ENCODE measurements around the gene ITSN1.
"Not testable (repeated sequence)": the region's sequence is repeated elsewhere in the genome, so short reads cannot be mapped to it uniquely, and the experiment has no call there.

ITSN1 gene

DNA sequence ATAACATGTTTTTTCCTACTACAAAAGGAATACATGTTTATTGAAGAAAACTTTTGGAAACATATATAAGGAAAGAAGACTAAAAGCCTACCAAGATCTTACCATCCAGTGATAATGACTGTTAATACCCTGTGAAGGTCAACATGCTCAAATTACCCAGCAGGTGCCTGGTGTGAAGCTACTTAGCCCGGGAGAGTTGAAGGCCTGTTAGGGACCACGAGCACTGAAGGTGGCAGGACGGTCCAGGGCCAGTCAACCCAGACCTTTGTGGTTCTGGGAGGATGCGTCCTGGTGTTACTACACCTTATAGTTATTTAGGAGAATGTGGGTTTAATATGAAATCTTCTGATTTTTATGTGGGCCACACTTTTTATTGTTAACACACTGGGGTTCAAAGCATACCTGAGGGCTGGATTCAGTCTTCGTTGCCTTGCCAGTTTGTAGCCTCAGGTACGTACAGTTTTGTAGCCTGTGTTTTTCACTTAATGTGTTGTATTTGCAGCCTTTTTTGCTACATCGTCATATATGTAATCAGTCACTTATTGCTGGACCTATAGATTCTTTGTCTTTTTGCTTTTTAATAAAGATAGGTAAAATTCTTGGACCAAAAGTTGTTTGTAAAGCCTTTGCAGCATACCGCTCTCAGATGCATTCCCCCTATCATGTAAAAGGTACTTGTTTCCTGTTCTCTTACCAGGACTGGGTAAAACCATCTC is 9.8 kb downstream of the ITSN1 start:
- no peak for DNase-seq

DNA sequence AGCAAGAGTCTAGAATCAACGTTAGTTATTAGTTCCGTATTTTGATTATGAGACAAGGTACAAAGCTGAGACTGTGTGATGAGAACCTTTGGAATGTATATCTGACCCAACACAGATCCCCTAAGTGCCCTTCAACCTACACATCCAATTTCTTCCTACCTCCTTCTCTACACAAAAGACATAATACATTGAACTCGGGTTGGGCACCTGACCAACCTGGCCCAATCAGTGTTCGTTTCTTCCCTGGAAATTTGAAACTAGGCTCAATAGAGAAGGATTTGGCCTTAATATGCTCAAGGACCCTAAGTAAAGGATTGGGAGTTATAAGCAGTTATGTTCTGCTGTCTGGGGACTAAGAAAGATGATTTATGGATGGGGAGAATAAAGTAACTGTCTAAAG is 12.1 kb downstream of the ITSN1 start:
- no peak for DNase-seq

DNA sequence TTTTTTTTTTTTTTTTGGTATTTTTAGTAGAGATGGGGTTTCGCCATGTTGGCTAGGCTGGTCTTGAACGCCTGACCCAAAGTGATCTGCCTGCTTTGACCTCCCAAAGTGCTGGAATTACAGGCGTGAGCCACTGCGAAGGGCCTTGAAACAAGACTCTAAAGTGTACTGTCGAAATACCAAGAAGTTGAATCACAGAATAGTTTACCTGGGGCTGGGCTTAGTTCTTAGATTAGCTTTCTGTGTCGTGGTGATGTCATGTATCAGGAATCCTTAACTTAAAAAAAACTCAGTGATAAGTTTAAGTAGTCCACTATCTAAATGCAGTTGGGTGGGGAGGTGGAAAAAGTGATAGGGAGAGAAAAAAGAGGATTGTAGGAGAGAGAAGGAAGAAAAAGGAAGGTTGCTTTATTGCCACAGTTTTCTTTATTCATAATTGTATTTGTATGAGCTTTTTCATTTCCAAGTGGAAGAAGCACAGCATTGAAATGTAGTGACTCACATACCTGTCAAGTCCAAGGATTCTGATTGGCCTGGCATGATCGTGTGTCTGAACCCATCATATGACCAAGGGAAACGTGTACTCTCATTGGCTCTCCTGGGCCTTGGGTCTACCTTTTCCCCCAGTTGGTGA is 13.4 kb downstream of the ITSN1 start:
- DNase-seq: no peak

DNA sequence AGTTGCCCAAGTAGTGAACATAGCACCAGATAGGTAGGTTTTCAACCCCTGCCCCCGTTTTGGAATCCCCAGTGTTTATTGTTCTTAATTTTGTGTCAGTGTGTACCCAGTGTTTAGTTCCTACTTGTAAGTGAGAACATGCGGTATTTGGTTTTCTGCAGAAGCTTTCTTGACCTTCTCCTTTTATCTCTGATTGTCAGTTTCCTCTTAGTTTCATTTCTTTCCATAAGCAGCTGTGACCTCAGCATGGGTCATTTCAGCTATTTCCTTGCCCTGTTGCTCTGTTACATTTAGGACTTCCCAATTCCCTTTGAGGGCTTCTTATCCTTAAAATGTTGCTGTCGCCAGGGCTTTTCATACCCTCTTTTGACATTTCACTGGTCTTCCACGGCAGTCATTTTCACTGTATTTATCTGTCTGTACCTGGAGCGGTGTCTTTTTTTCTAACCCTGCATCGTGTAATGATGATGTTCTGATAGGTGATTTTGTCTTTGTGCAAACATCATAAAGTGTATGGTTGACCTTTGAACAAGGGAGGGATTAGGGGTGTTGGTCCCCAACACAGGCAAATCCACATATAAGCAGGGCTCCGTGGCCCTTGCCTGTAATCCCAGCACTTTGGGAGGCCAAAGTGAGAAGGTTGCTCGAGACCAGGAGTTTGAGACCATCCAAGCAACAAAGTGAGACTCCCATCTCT is 15.0 kb downstream of the ITSN1 start:
- DNase-seq: no peak

DNA sequence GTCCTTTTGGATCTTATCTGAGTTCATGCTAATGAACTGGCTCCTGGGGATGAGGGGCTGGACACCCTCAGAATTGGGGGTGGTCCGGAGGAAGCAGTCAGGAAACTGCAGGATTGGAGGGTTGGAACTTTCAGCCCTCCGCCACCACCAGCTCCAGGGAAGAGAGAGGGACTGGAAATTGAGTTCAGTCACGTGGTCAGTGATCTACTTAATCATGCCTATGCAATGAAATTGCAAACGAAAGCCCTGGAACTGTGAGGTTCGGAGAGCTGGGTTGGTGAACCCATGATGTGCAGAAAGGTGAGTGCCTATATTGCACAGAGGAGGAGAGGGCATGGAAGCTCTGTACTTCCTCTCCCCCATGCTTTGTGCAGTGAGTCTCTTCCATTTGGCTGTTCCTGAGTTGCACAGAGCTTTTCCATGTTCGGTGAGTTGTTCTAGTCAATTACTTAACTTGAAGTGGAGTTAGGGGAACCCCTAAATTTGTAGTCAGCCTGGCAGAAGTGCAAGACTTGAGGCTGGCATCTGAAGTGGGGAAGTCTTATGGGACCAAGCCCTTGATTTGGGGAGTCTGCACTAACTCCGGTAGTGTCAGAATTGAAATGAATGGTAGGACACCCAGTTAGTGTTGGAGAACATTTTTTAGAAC is 16.7 kb downstream of the ITSN1 start:
- no peak for DNase-seq

DNA sequence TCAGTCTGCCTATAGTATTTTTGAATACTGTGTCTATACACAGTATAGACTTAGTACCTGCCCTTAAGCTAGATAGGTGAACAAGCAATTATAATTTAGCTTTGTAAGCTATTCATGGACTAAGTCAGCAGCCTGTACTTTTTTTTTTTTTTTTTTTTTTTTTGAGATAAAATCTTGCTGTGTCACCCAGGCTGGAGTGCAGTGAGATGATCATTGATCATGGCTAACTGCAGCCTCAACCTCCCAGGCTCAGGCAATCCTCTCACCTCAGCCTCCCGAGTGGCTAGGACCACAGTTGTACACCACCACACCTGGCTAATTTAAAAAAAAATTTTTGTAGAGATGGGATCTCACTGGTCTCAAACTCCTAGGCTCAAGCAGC is 17.3 kb downstream of the ITSN1 start:
- no peak for DNase-seq

DNA sequence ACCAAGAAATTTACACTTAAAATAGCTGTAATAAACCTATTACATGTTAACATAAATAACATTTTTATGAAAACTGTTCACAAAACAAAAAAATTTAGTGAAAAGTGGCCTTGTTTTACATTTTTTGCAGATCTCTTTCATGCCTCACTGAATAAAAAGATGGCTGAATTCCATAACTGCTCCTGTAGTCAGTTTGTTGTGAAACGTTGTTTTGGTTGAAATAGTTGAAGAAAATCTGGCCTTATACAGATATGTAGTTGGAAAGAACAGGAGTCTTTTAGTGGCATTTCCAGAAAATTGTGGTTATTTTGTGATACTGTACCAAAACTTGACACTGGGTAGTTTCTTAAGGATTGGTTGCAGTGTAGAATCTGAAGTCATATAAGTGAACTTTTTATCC is 18.1 kb downstream of the ITSN1 start:
- no peak for DNase-seq

DNA sequence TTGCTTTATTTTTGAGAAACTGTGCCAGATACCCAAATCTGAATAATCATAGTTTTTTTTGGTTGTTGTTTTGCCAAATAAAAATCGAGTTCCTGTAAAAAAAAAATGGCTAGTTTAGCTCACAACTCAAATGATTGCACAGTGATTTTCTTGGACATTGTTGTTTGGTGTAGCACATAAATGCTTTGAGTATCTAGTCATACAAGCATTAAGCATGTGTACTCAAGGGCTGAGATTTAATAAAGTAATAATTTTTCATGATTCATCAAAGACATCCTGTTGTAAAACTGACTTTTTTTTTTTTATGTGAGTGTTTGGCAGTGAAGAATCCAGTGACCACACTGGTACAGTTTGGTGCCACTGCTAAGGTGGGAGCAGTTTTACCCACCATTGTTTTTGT is 18.8 kb downstream of the ITSN1 start:
- no peak for DNase-seq

DNA sequence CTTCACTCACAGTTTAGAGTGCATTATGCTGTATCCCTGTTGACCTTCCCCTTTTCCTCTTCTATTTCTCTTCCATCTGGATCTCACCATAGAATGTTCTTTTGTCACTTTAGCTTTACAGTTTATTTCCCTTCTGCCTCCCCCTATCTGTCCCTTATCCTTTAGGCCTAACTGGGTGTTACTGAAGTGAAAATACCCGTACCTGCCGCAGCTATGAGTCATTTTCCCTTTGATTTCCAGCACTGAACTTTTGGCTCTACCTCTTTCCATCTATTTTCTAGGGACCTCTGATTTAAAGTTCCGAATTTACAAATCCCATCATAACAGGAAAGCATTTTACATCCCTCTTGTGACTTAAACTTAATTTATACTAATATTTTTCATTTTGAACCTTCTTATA is 19.7 kb downstream of the ITSN1 start:
- DNase-seq: no peak

DNA sequence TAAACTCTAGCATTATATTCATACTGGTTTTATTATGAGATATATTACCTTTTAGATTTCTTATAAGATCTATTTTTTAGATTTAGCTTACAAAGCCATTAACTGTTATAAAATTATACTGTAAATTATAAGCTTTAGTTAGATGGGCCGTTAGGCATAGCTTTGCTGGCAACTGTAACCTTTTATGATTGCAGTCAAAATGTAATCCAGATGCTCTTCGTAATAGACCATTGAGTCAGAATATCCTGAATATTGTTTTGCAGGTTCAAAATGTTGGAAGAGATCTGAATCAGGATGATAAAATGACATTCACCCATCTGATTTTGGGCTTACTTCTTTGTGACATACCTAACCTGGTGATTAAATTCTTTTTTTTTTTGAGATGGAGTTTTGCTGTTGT is 20.9 kb downstream of the ITSN1 start:
- no peak for DNase-seq

DNA sequence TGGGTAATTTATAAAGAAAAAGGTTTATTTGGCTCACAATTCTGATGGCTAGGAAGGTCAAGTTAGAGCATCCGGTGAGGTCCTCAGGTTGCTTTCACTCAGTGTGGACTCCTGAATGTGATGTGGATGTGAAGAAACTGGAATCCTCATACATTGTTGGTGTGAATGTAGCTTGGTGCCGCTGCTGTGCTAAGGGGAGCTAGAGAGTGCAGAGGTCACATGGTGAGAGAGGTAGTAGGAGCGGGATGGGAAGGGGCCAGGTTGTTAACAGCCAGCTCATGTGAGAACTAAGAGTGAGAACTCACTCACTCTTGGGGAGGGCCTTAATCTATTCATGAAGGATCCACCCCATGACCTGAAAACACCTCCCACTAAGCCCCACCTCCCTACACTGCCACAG is 21.8 kb downstream of the ITSN1 start:
- no peak for DNase-seq

DNA sequence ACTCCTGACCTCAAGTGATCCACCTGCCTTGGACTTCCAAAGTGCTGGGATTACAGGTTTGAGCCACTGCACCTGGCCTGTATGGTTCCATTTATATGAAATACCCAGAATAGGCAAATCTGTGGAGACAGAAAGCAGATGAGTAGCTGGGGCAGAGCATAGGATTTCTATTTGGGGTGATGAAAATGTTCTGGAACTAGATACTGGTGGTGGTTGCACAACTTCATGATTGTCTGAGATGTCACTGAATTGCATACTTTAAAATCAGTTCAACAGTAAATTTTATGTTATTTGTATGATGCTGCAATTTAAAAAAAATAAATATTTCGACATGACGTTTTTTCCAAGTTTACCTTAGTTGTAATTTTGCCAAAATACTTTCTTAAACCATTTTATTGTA is 23.9 kb downstream of the ITSN1 start:
- no peak for DNase-seq

DNA sequence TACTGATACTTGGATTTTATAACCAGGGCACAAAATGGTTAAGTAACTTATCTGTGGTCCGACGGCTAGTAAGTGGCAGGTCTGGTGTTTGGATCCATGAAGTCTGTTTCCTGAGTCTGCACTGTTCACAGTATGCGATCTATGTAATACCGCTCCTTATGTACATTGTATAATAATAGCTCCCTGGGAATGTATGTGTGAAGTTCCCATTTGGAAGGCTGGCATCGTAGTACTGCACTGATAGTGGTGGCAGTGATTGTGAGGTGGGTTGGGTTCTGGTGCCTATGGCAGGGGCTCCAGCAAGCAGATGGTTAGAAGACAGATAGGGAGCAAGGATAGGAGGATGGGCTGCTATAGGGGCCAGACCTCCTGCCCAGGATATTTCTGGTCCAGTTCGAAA is 25.3 kb downstream of the ITSN1 start:
- DNase-seq: no peak

DNA sequence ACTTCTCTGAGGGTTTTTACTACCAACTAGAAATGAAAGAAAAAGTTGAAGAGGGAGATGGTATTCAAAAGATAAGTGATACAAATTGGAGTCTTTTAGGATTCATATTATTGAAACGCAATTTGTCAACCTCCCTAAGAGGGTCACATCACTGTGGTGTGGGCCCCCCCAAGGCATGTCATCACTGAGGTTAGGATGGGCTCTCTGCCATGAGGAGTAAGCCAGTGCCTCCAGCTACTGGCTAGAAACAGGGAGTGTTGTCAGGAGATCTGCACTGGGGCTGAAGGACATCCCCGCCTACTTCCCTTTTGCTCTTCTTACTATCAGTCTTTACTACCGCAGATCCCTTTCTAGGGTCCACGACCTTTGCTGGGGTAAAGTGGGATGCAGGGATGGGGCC is 25.9 kb downstream of the ITSN1 start:
- no peak for DNase-seq

DNA sequence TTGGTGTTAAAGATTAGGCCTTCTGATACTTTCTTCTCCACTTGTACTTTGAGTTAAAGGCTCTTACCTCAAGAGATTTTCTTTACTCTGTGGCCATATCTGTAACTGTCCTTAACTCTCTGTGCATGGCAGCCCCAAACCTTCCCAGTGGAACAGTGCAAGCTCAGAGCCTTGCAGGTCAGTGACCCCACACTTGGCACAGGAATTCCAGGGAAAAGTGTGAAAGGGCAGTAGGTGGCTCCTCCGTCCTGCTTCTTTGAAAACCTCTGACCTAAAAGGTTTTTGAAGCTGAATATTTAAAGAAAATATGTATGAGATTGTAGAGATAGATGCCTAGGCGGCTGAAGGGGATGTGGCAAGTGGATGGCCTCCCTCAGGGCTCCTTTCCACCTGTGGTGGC is 26.3 kb downstream of the ITSN1 start:
- DNase-seq: no peak

DNA sequence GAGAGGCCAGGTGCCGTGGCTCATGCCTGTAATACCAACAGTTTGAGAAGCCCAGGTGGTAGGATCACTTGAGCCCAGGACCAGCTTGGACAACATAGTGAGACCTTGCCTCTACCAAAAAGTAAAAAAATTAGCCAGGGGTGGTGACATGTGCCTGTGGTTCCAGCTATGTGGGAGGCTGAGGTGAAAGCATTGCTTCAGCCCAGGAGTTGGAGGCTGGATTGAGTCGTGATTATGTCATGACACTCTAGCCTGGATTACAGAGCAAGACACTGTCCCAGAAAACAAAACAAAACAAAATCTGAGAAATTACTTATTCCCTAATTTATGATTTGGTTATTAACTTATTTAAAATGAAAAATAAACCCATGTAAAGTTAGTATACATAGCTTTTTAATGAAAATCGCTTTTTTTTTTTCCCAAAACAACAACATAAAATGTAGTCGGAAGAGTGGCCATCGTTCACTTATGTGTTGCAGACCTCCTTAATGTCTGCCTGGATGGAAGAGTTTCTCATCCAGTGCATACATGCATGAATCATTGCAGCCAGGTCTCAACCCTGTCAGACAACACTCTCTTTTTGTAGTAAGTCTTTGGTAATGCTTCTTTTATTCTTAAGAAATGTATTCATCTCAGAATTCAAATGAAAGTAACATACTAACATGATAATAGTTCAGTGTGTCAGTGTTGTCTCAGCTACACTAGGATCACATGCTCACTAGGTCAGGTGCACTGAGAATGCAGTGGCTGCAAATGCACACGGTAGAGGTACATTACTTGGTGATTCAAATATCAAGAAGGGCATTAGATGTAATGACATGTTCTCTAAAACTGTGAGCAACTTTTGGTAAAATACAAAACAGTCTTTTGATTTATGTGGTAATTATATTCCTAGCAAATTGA is 28.0 kb downstream of the ITSN1 start:
- no peak for DNase-seq

DNA sequence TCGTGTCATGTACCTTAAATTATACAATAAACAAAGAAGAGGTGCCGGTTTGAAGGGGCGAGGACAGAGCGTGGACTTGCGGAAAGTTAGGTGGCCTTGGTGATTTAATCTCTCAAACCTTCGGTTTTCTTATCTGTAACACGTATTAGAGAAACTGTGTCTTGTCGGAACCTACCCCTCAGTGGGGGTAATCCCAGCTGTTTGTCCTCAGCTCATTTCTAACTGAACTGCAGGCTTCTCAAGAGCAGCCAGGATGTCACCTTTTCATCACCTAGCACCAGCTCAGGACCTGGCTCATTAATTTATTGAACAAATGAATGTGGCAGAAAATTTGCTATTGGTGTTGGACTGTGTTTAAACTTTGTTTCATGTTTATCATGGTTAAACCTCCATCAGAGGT is 31.2 kb downstream of the ITSN1 start:
- no peak for DNase-seq

DNA sequence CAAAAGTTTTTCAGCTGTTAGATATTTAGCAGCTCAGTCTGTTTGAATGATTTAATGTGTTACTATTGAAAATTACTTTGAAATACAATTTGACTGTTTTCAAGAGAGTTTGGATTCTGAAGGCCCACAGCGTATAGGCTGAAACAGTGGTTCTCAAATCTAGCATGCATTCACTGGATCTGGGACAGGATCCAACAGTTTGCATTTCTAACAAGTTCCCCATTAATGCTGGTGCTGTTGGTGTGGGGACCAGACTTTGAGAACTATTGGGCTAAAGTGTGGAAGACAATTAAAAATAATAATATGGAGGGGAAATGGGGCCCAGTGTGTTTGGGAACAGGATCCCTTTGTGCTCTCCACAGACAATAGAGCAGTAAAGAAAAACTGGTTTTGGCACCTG is 31.9 kb downstream of the ITSN1 start:
- no peak for DNase-seq

DNA sequence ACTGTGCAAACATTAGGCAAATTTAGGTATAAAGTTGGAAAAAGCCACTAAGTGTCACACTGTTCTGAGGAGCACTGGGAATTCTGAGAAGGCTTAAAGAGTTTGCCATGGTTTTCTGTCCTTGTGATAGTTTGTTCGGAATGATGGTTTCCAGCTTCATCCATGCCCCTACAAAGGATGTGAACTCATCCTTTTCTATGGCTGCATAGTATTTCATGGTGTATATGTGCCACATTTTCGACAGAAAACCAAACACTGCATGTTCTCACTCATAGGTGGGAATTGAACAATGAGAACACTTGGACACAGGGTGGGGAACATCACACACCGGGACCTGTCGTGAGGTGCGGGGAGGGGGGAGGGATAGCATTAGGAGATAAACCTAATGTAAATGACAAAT is 34.4 kb downstream of the ITSN1 start:
- DNase-seq: not testable (repeated sequence)

DNA sequence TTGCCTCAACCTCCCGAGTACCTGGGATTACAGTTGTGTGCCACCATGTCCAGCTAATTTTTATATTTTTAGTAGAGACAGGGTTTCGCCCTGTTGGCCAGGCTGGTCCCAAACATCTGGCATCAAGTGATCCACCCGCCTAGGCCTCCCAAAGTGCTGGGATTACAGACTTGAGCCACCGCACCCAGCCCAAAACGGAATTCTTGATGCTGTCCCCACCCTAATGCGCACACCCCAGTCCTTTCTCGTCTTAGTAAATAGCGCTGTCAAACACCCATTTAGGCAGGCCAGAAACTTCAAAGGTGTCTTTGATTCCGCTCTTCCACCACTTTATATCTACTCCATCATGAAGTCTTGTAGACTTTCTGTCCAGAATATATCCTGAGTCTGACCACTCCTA is 35.1 kb downstream of the ITSN1 start:
- DNase-seq: no peak

DNA sequence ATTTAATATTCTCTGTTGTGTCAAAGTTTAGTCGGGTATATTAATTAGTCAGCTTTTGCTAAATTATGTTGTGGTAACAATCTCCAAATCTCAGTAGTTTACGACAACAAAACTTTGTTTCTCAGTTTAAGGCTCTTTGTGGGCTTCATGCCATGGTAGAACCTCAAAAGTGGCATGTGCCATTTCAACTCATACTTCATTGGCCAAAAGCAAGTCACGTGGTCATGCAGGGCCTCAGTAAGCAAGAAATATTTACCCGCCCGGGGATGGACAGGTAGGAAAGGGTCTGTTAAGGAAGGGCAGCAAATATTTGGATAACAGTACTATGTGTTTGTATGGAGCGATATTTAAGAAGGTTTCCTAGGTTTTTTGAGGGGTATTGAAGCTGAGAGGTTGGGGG is 38.6 kb downstream of the ITSN1 start:
- no peak for DNase-seq

DNA sequence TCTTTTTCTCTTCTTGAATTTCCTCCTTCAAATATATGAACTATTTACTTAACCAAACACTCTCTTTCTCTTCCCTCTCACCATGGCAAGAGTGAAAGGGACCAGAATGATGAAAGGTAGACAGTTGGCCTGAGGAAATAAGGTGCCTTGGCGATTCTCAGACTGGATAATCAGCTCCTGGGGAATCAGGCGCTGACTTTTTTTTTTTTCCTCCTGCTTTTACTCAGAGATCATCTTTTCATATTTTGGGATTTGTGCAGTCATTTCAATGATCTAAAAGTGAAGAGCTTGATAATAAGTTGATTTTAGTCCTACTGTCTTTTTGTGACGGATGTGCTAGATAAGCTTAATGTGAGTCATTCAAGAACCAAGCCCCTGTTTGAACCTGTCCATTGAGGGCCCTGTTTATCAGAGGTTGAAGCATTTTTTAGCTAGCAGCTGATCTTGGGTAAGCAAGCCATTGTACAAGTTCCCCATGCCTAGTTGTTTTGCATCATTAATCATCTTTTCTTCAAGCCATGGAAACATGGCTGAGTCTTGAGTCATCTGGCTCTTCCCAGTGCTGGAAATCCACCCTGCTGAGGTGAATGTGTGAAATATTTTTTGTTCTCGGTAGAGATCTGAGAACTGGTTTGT is 40.8 kb downstream of the ITSN1 start:
- no peak for DNase-seq

Data from activated CD4-positive, alpha-beta T cell treated with anti-CD3 and anti-CD28 coated beads for 4 hours (primary cell).